ENCODE measurements around the gene THAP6. TPM values are rescaled to one million over a fixed set of nuclear protein-coding genes. Genes with fewer than 3 reads are reported as not detected.
"Not testable (repeated sequence)": the region's sequence is repeated elsewhere in the genome, so short reads cannot be mapped to it uniquely, and the experiment has no call there.

THAP6 gene
- total and polyA plus RNA-seq, 3 donors from 2014 or later: 30.2 to 44.0 (median 35.1) TPM

- 84 to 85% methylated on average over 1 of the region's 1 CpG for WGBS, 2 donors
- TF ChIP-seq POLR2A (IDR thresholded peaks at IDR 0.05) (no peak), CTCF (IDR thresholded peaks at IDR 0.05) (no peak)
- Histone ChIP-seq H3K27me3 (no peaks in the 10 kb centered on the region), H3K9me3 (no peaks in the 10 kb centered on the region), H3K4me3 (no peak overlapping the region), H3K36me3 (ENCODE audit: low read depth, missing control alignments) (no peaks in the 10 kb centered on the region), H3K4me1 (peaks cover 10% of the 10 kb centered on the region), H3K27ac (no peak overlapping the region)
- intact Hi-C loops (cut with DNase I; ENCODE audit: low total_unique reads): no loop called here
- no peak for DNase-seq
Measured at GRCh38 chr4:75516144-75516543, 1.9 kb downstream of the THAP6 start.

DNA sequence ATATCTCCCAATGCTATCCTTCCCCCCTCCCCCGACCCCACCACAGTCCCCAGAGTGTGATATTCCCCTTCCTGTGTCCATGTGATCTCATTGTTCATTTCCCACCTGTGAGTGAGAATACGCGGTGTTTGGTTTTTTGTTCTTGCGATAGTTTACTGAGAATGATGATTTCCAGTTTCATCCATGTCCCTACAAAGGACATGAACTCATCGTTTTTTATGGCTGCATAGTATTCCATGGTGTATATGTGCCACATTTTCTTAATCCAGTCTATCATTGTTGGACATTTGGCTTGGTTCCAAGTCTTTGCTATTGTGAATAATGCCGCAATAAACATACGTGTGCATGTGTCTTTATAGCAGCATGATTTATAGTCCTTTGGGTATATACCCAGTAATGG, 5.2 kb downstream of the THAP6 start:
- H3K27ac ChIP-seq; H3K4me3 ChIP-seq; H3K27me3 ChIP-seq; H3K4me1 ChIP-seq; H3K36me3 ChIP-seq (ENCODE audit: low read depth, missing control alignments); DNase-seq; intact Hi-C loops (cut with DNase I; ENCODE audit: low total_unique reads); H3K9me3 ChIP-seq: not testable (repeated sequence)
- WGBS, 2 donors: 98% methylated on average over 4 to 5 of the region's 7 CpGs

DNA sequence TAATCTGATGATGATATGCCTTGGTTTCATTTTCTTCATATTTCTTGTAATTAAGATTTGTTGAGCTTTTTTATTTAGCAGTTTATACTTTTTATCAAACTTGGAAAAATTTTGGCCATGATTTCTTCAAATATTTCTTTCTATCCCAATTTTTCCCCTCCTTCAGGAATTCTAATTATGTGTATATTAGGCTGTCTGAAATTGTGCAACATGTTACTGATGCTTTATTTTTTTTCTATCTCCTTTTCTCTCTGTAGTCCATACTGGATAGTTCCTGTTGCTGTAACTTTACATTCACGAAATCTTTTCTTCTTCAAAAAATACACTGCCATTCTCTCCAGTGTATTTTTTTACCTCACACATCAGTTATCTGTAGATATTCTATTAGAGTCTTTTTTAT, 10.8 kb downstream of the THAP6 start:
- no peak for TF ChIP-seq CTCF (IDR thresholded peaks at IDR 0.05)
- TF ChIP-seq POLR2A (IDR thresholded peaks at IDR 0.05): no peak
- no peaks in the 10 kb centered on the region for H3K9me3 ChIP-seq
- no peak for DNase-seq
- intact Hi-C loops (cut with DNase I; ENCODE audit: low total_unique reads): no loop called here
- no peaks in the 10 kb centered on the region for H3K4me1 ChIP-seq
- no peak overlapping the region for H3K4me3 ChIP-seq
- WGBS, 2 donors: 90 to 97% methylated on average over 1 of the region's 1 CpG
- H3K27me3 ChIP-seq: no peaks in the 10 kb centered on the region
- H3K27ac ChIP-seq: no peak overlapping the region
- no peaks in the 10 kb centered on the region for H3K36me3 ChIP-seq (ENCODE audit: low read depth, missing control alignments)

GRCh38 chr4:75525910-75526309, 11.6 kb downstream of the THAP6 start:
- no peaks in the 10 kb centered on the region for H3K36me3 ChIP-seq (ENCODE audit: low read depth, missing control alignments)
- WGBS, 2 donors: 100% methylated on average over 1 of the region's 1 CpG

GRCh38 chr4:75527482-75527881, 13.2 kb downstream of the THAP6 start:
- TF ChIP-seq POLR2A (IDR thresholded peaks at IDR 0.05): no peak
- TF ChIP-seq CTCF (IDR thresholded peaks at IDR 0.05): no peak
- H3K36me3 ChIP-seq (ENCODE audit: low read depth, missing control alignments): no peaks in the 10 kb centered on the region
- no peak overlapping the region for H3K27ac ChIP-seq
- no peak overlapping the region for H3K4me3 ChIP-seq
- no peaks in the 10 kb centered on the region for H3K4me1 ChIP-seq
- no peaks in the 10 kb centered on the region for H3K27me3 ChIP-seq
- intact Hi-C loops (cut with DNase I; ENCODE audit: low total_unique reads): no loop called here
- H3K9me3 ChIP-seq: no peaks in the 10 kb centered on the region
- DNase-seq: no peak

More at GRCh38 chr4:75525910-75526309, 11.6 kb downstream of the THAP6 start:
- Histone ChIP-seq H3K27me3 (no peaks in the 10 kb centered on the region), H3K9me3 (no peaks in the 10 kb centered on the region), H3K27ac (no peak overlapping the region), H3K4me3 (no peak overlapping the region), H3K4me1 (no peaks in the 10 kb centered on the region)
- intact Hi-C loops (cut with DNase I; ENCODE audit: low total_unique reads): no loop called here
- DNase-seq: no peak
- TF ChIP-seq POLR2A (IDR thresholded peaks at IDR 0.05): no peak
- no peak for TF ChIP-seq CTCF (IDR thresholded peaks at IDR 0.05)
